GM12878 (cell line): ENCODE results near the gene TIMM17B. TPM values are rescaled to one million over a fixed set of nuclear protein-coding genes. Genes with fewer than 3 reads are reported as not detected.

Source experiments
- CBFB ChIP-seq: IDR thresholded peaks from 2 replicates; pipeline ENCODE4 v1.6.1; 2016; ENCODE audit warnings: antibody characterized with exemption, low read depth
- CEBPB ChIP-seq, 2 experiments: fragments of 150-350 bp in 1 of 2; IDR thresholded peaks; 2 replicates each; pipeline ENCODE4 v1.6.1; 2012 to 2014; ENCODE audit warnings: low read depth in 2 of 2, low read length in 2 of 2, borderline replicate concordance in 1 of 2, inconsistent platforms in 1 of 2
- CREM ChIP-seq: IDR thresholded peaks from 2 replicates; pipeline ENCODE4 v1.6.1; 2014; ENCODE audit warnings: antibody characterized with exemption, low read depth
- JUND ChIP-seq: IDR thresholded peaks from 2 replicates; pipeline ENCODE4 v1.6.1; 2012; ENCODE audit warnings: low read depth, mild to moderate bottlenecking, low read length, improper control_type of control experiment, moderate library complexity
- MTA2 ChIP-seq: fragments of 450-650 bp; IDR thresholded peaks from 2 replicates; pipeline ENCODE4 v1.6.1; 2016; ENCODE audit warnings: low read depth, mild to moderate bottlenecking, moderate library complexity
- MYC ChIP-seq: IDR thresholded peaks from 2 replicates; pipeline ENCODE4 v1.6.1; 2011; ENCODE audit warnings: mild to moderate bottlenecking, low read length, moderate library complexity, inconsistent platforms; ENCODE audit not compliant: insufficient read depth, insufficient replicate concordance, insufficient read length, severe bottlenecking
- NFYA ChIP-seq: IDR thresholded peaks from 2 replicates; pipeline ENCODE4 v1.6.1; 2011; ENCODE audit warnings: low read depth, mild to moderate bottlenecking, low read length, improper control_type of control experiment, borderline replicate concordance
- POU2F2 ChIP-seq: IDR thresholded peaks from 3 replicates; pipeline ENCODE4 v1.6.1; 2011; ENCODE audit warnings: low read depth, mild to moderate bottlenecking, low read length, borderline replicate concordance
- SIX5 ChIP-seq: IDR thresholded peaks from 2 replicates; pipeline ENCODE4 v1.6.1; 2011; ENCODE audit warnings: mild to moderate bottlenecking, low read depth, low read length, moderate library complexity; ENCODE audit not compliant: severe bottlenecking
- TCF12 ChIP-seq: IDR thresholded peaks from 2 replicates; pipeline ENCODE4 v1.6.1; 2011; ENCODE audit warnings: low read depth, mild to moderate bottlenecking, low read length
- YBX1 ChIP-seq: fragments of 450-650 bp; IDR thresholded peaks from 2 replicates; pipeline ENCODE4 v1.6.1; 2016; ENCODE audit warnings: antibody characterized with exemption
- ZNF217 ChIP-seq: fragments of 450-650 bp; IDR thresholded peaks from 2 replicates; pipeline ENCODE4 v1.6.1; 2017; ENCODE audit warnings: antibody characterized with exemption, mild to moderate bottlenecking
- polyA plus RNA-seq, 11 experiments: library from polyadenylated mRNA; depleted of rRNA in 4 of 11; unstranded in 6 of 11; stranded (reverse) in 5 of 11; fragments of >200 nt; fragmentation: Nextera tagmentation in 4 of 11; fragmentation: Illumina TruSeq in 1 of 11; extraction: Ambion mirVana in 4 of 11; extraction: Trizol in 1 of 11; gene quantifications; 1 replicate in 1 of 11; 2 replicates in 10 of 11; pipeline versions ENCODE4 v1.2.1 to v1.2.3, GENCODE V29; 2011 to 2016; ENCODE audit warnings: inconsistent platforms in 2 of 11, missing spikeins in 2 of 11, low read depth in 1 of 11
- total RNA-seq, 4 experiments: library from RNA; depleted of rRNA in 3 of 4; stranded (reverse); fragments of >200 nt in 3 of 4; fragmentation: Illumina TruSeq in 1 of 4; extraction: Trizol in 1 of 4; gene quantifications; 2 replicates each; pipeline versions ENCODE4 v1.2.1 to v1.2.3, GENCODE V29; 2013 to 2021
- TF ChIP-seq, protein P1 (sequence below): fragments of 450-650 bp; IDR thresholded peaks from 2 replicates; pipeline ENCODE4 v1.6.1; 2017; ENCODE audit warnings: mild to moderate bottlenecking, moderate library complexity
- TF ChIP-seq, protein P2 (sequence below): IDR thresholded peaks from 2 replicates; pipeline ENCODE4 v1.6.1; 2011; ENCODE audit warnings: mild to moderate bottlenecking, low read depth, low read length, moderate library complexity; ENCODE audit not compliant: insufficient replicate concordance
- TF ChIP-seq, protein P3 (sequence below): IDR thresholded peaks from 2 replicates; pipeline ENCODE4 v1.6.1; 2012; ENCODE audit warnings: low read depth, low read length, improper control_type of control experiment
- TF ChIP-seq, protein P4 (sequence below): IDR thresholded peaks from 2 replicates; pipeline ENCODE4 v1.6.1; 2011; ENCODE audit warnings: low read depth, low read length, improper control_type of control experiment, borderline replicate concordance
- TF ChIP-seq, protein P5 (sequence below): fragments of 150-350 bp; IDR thresholded peaks from 2 replicates; pipeline ENCODE4 v1.6.1; 2014; ENCODE audit warnings: mild to moderate bottlenecking, low read depth, low read length
- TF ChIP-seq, protein P6 (sequence below), 3 experiments: IDR thresholded peaks in 2 of 3; conservative IDR thresholded peaks in 1 of 3; 2 replicates each; pipeline ENCODE4 v1.5.1; 2011; ENCODE audit warnings: low read depth in 3 of 3, low read length in 3 of 3, mild to moderate bottlenecking in 3 of 3, control low read depth in 2 of 3, moderate library complexity in 2 of 3, inconsistent platforms in 1 of 3, mixed read lengths in 1 of 3; ENCODE audit not compliant: control insufficient read depth in 2 of 3, insufficient read depth in 1 of 3; ENCODE audit errors: extremely low read depth in 1 of 3

Gene TIMM17B
- total and polyA plus RNA-seq, 10 of the 15 experiments (the other 5 are each of a cell fraction or from before 2014, with no cell fraction given), result 4.5 to 88.7 (median 47.5) TPM

DNA sequence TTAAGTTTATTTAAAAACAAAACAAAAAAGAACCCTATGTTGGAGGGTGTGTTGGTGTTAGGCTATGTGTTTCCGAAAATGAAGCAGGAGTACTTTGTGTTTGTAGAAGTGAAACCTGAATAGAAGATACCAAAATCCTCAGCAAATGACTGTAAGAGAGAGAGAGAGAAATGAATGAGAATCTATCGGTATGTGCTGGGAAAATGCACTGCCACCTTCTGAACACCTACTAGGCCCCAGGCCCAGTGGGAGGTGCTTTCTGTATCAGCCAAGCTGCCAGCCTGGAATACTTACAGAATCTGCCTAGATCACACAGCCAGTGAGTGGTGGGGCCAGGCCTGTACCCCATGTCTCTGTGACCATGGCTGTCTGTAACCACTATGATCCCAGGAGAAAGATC, 36.2 kb upstream of the TIMM17B start (continued):
- TF ChIP-seq, protein P1, sequence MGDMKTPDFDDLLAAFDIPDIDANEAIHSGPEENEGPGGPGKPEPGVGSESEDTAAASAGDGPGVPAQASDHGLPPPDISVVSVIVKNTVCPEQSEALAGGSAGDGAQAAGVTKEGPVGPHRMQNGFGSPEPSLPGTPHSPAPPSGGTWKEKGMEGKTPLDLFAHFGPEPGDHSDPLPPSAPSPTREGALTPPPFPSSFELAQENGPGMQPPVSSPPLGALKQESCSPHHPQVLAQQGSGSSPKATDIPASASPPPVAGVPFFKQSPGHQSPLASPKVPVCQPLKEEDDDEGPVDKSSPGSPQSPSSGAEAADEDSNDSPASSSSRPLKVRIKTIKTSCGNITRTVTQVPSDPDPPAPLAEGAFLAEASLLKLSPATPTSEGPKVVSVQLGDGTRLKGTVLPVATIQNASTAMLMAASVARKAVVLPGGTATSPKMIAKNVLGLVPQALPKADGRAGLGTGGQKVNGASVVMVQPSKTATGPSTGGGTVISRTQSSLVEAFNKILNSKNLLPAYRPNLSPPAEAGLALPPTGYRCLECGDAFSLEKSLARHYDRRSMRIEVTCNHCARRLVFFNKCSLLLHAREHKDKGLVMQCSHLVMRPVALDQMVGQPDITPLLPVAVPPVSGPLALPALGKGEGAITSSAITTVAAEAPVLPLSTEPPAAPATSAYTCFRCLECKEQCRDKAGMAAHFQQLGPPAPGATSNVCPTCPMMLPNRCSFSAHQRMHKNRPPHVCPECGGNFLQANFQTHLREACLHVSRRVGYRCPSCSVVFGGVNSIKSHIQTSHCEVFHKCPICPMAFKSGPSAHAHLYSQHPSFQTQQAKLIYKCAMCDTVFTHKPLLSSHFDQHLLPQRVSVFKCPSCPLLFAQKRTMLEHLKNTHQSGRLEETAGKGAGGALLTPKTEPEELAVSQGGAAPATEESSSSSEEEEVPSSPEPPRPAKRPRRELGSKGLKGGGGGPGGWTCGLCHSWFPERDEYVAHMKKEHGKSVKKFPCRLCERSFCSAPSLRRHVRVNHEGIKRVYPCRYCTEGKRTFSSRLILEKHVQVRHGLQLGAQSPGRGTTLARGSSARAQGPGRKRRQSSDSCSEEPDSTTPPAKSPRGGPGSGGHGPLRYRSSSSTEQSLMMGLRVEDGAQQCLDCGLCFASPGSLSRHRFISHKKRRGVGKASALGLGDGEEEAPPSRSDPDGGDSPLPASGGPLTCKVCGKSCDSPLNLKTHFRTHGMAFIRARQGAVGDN, result peak; percentile 86
- TF ChIP-seq NFYA (no peak), SIX5 (no peak), YBX1 (no peak), MTA2 (no peak), MYC (no peak), CEBPB (IDR thresholded peaks at IDR 0.05; ENCODE audit: borderline replicate concordance in 1 of 2, low read depth in 2 of 2, low read length in 2 of 2) (no peak), POU2F2 (no peak), JUND (no peak), ZNF217 (no peak), TCF12 (no peak), CBFB (no peak), CREM (peak; percentile 27; the same call in 1 of the 2 replicates)
- TF ChIP-seq, protein P2, sequence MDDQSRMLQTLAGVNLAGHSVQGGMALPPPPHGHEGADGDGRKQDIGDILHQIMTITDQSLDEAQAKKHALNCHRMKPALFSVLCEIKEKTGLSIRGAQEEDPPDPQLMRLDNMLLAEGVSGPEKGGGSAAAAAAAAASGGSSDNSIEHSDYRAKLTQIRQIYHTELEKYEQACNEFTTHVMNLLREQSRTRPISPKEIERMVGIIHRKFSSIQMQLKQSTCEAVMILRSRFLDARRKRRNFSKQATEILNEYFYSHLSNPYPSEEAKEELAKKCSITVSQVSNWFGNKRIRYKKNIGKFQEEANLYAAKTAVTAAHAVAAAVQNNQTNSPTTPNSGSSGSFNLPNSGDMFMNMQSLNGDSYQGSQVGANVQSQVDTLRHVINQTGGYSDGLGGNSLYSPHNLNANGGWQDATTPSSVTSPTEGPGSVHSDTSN, result no peak
- TF ChIP-seq, protein P3, sequence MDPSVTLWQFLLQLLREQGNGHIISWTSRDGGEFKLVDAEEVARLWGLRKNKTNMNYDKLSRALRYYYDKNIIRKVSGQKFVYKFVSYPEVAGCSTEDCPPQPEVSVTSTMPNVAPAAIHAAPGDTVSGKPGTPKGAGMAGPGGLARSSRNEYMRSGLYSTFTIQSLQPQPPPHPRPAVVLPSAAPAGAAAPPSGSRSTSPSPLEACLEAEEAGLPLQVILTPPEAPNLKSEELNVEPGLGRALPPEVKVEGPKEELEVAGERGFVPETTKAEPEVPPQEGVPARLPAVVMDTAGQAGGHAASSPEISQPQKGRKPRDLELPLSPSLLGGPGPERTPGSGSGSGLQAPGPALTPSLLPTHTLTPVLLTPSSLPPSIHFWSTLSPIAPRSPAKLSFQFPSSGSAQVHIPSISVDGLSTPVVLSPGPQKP, result no peak
- TF ChIP-seq, protein P4, sequence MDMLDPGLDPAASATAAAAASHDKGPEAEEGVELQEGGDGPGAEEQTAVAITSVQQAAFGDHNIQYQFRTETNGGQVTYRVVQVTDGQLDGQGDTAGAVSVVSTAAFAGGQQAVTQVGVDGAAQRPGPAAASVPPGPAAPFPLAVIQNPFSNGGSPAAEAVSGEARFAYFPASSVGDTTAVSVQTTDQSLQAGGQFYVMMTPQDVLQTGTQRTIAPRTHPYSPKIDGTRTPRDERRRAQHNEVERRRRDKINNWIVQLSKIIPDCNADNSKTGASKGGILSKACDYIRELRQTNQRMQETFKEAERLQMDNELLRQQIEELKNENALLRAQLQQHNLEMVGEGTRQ, result no peak
- TF ChIP-seq, protein P5, sequence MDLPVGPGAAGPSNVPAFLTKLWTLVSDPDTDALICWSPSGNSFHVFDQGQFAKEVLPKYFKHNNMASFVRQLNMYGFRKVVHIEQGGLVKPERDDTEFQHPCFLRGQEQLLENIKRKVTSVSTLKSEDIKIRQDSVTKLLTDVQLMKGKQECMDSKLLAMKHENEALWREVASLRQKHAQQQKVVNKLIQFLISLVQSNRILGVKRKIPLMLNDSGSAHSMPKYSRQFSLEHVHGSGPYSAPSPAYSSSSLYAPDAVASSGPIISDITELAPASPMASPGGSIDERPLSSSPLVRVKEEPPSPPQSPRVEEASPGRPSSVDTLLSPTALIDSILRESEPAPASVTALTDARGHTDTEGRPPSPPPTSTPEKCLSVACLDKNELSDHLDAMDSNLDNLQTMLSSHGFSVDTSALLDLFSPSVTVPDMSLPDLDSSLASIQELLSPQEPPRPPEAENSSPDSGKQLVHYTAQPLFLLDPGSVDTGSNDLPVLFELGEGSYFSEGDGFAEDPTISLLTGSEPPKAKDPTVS, result no peak
- TF ChIP-seq, protein P6, sequence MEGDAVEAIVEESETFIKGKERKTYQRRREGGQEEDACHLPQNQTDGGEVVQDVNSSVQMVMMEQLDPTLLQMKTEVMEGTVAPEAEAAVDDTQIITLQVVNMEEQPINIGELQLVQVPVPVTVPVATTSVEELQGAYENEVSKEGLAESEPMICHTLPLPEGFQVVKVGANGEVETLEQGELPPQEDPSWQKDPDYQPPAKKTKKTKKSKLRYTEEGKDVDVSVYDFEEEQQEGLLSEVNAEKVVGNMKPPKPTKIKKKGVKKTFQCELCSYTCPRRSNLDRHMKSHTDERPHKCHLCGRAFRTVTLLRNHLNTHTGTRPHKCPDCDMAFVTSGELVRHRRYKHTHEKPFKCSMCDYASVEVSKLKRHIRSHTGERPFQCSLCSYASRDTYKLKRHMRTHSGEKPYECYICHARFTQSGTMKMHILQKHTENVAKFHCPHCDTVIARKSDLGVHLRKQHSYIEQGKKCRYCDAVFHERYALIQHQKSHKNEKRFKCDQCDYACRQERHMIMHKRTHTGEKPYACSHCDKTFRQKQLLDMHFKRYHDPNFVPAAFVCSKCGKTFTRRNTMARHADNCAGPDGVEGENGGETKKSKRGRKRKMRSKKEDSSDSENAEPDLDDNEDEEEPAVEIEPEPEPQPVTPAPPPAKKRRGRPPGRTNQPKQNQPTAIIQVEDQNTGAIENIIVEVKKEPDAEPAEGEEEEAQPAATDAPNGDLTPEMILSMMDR (IDR thresholded peaks at IDR 0.05 in 2 of 3, conservative IDR thresholded peaks at IDR 0.05 in 1 of 3; ENCODE audit: control insufficient read depth in 2 of 3, extremely low read depth in 1 of 3, insufficient read depth in 1 of 3, low read depth in 3 of 3, low read length in 3 of 3), result no peak
